HepG2 (cell line): ENCODE measurements around the gene CAPN7. TPM values are rescaled to one million over a fixed set of nuclear protein-coding genes. Genes with fewer than 3 reads are reported as not detected.
"Not testable (repeated sequence)": the region's sequence is repeated elsewhere in the genome, so short reads cannot be mapped to it uniquely, and the experiment has no call there.

Experiments used
- ATAC-seq: fragments of 200-7000 bp; cut with Tn5 transposase; 3 replicates; pipeline ENCODE4 v1.9.1; 2020; ENCODE audit warnings: mild to moderate bottlenecking, moderate library complexity
- BruUV-seq: library from RNA; stranded (reverse); fragments of 400-500 nt; replicated peaks from 2 replicates; lab custom pipeline; 2021; lab: Mats Ljungman, UMichigan
- CTCF ChIA-PET: fragments of 300-600 bp; formaldehyde crosslinking; extraction: SDS; loops from one replicate; lab custom pipeline; 2021; ENCODE audit warnings: low total read pairs, inconsistent platforms, low intra/inter-chr PET ratio; lab: Yijun Ruan, JAX
- POLR2A ChIA-PET: fragments of 350-600 bp; sonication (Branson Sonifier 250); formaldehyde crosslinking; loops from one replicate; lab custom pipeline; 2020; ENCODE audit warnings: antibody characterized with exemption, inconsistent platforms; lab: Yijun Ruan, JAX
- DNase-seq: peaks from one replicate; pipeline ENCODE4 v3.0.0-alpha.2; 2015; ENCODE audit warnings: low spot score
- FAIRE-seq: peaks from 3 replicates; lab custom pipeline; 2011; peaks lifted over from hg19 to GRCh38; lab: Jason Lieb, UNC
- H2AFZ ChIP-seq: one replicate; pipeline ENCODE4 v1.6.1; 2011; ENCODE audit warnings: low read length, inconsistent platforms
- H3K27ac ChIP-seq: fragments of 300-600 bp; 3 replicates; pipeline ENCODE4 v1.8.0; 2011; ENCODE audit warnings: mixed run types, mild to moderate bottlenecking, mixed read lengths, low read length, inconsistent platforms; ENCODE audit not compliant: insufficient read depth; ENCODE audit errors: extremely low read length
- H3K27me3 ChIP-seq, 2 experiments: fragments of 200-600 bp in 1 of 2; 2 replicates in 1 of 2; 3 replicates in 1 of 2; pipeline versions ENCODE4 v1.6.0 to v1.8.0; 2011; ENCODE audit warnings: low read length in 2 of 2, mild to moderate bottlenecking in 2 of 2, moderate library complexity in 2 of 2, inconsistent platforms in 1 of 2; ENCODE audit not compliant: insufficient read depth in 2 of 2, control insufficient read depth in 1 of 2
- H3K36me3 ChIP-seq, 2 experiments: fragments of 200-600 bp in 1 of 2; replicated peaks in 1 of 2; 2 replicates in 1 of 2; 3 replicates in 1 of 2; pipeline versions ENCODE4 v1.5.1 to v1.8.0; 2011; ENCODE audit warnings: low read length in 2 of 2, inconsistent platforms in 1 of 2; ENCODE audit not compliant: insufficient read depth in 2 of 2, control insufficient read depth in 1 of 2
- H3K4me1 ChIP-seq: 2 replicates; pipeline ENCODE4 v1.5.1; 2012; ENCODE audit warnings: low read length, inconsistent platforms; ENCODE audit not compliant: insufficient read depth
- H3K4me2 ChIP-seq: 2 replicates; pipeline ENCODE4 v1.6.0; 2011; ENCODE audit warnings: low read depth, low read length, inconsistent platforms
- H3K4me3 ChIP-seq, 3 experiments: fragments of 200-600 bp in 1 of 3; sonication (generic), shearing (Covaris generic) in 1 of 3; replicated peaks in 1 of 3; 2 replicates each; pipeline ENCODE4 v1.5.1; 2011 to 2016; ENCODE audit warnings: low read length in 3 of 3, inconsistent platforms in 2 of 3, low read depth in 2 of 3, mild to moderate bottlenecking in 2 of 3, control low read depth in 1 of 3, mixed read lengths in 1 of 3; ENCODE audit not compliant: insufficient read depth in 1 of 3
- H3K79me2 ChIP-seq: one replicate; pipeline ENCODE4 v1.6.1; 2011; ENCODE audit warnings: low read length, inconsistent platforms; ENCODE audit not compliant: insufficient read depth
- H3K9ac ChIP-seq: 2 replicates; pipeline ENCODE4 v1.6.0; 2011; ENCODE audit warnings: mild to moderate bottlenecking, low read depth, low read length, inconsistent platforms; ENCODE audit not compliant: insufficient read depth
- H3K9me3 ChIP-seq: 2 replicates; pipeline ENCODE4 v1.5.1; 2012; ENCODE audit warnings: mild to moderate bottlenecking, low read length
- H4K20me1 ChIP-seq: 2 replicates; pipeline ENCODE4 v1.6.0; 2011; ENCODE audit warnings: inconsistent platforms, mild to moderate bottlenecking, low read length, moderate library complexity; ENCODE audit not compliant: insufficient read depth
- FOXA3 ChIP-seq: IDR thresholded peaks from 2 replicates; pipeline ENCODE4 v1.6.1; 2016; ENCODE audit warnings: missing genetic modification reagents, missing compliant biosample characterization
- KLF13 ChIP-seq: sonication (generic); formaldehyde crosslinking; IDR thresholded peaks from 2 replicates; pipeline ENCODE4 v1.4.0; 2020; ENCODE audit warnings: mild to moderate bottlenecking, missing genetic modification reagents
- PCBP2 ChIP-seq: fragments of 200-400 bp; formaldehyde crosslinking; optimal IDR thresholded peaks from 2 replicates; pipeline ENCODE3; 2018; ENCODE audit warnings: low read length, low read depth; ENCODE audit not compliant: poor library complexity, severe bottlenecking
- SRSF4 ChIP-seq: fragments of 200-400 bp; formaldehyde crosslinking; IDR thresholded peaks from one replicate; pipeline ENCODE4 v1.6.1; 2018; ENCODE audit warnings: mild to moderate bottlenecking, low read depth, low read length, moderate library complexity; ENCODE audit not compliant: poor library complexity, severe bottlenecking
- ZNF335 ChIP-seq: sonication (generic); formaldehyde crosslinking; IDR thresholded peaks from 2 replicates; pipeline ENCODE4 v1.4.0; 2020; ENCODE audit warnings: missing genetic modification reagents
- ZNF451 ChIP-seq: sonication (generic); formaldehyde crosslinking; IDR thresholded peaks from 2 replicates; pipeline ENCODE4 v1.5.0; 2020; ENCODE audit warnings: mild to moderate bottlenecking, missing genetic modification reagents
- ZNF839 ChIP-seq: sonication (generic); formaldehyde crosslinking; IDR thresholded peaks from 2 replicates; pipeline ENCODE4 v1.4.0; 2020; ENCODE audit warnings: missing genetic modification reagents, mild to moderate bottlenecking, borderline replicate concordance
- ZSCAN25 ChIP-seq: sonication (generic); formaldehyde crosslinking; IDR thresholded peaks from 2 replicates; pipeline ENCODE4 v1.8.0; 2022; ENCODE audit warnings: mild to moderate bottlenecking, missing genetic modification reagents
- ZSCAN9 ChIP-seq: IDR thresholded peaks from 2 replicates; pipeline ENCODE4 v1.6.1; 2016; ENCODE audit warnings: borderline replicate concordance
- WGBS: methylation state at CpG from one replicate; pipeline ENCODE4 v1.1.6; 2017; ENCODE audit warnings: low lambda C conversion rate; 5-methylcytosine and 5-hydroxymethylcytosine counted together
- in situ Hi-C: cut with HindIII; loops from 2 replicates; pipeline ENCODE4 v1.10.0; 2017; ENCODE audit warnings: low pct_unique_long_range_greater_than_20kb; ENCODE audit not compliant: extremely low pct_ligation_motif_present
- intact Hi-C: fragments of 100-400 bp; cut with micrococcal nuclease; formaldehyde crosslinking; loops from one replicate; pipeline ENCODE4 v1.10.0; 2022; ENCODE audit not compliant: unreplicated experiment
- polyA plus RNA-seq, 8 experiments: library from polyadenylated mRNA; depleted of rRNA in 3 of 8; stranded (reverse) in 7 of 8; unstranded in 1 of 8; fragments of >200 nt; fragmentation: Illumina TruSeq in 4 of 8; extraction: Trizol in 4 of 8; gene quantifications; 2 replicates each; pipeline versions ENCODE4 v1.2.1 to v1.2.3, GENCODE V29; 2011 to 2016; ENCODE audit warnings: low read depth in 4 of 8, missing spikeins in 1 of 8, mixed read lengths in 1 of 8; ENCODE audit not compliant: insufficient read depth in 1 of 8
- total RNA-seq, 5 experiments: library from RNA; depleted of rRNA; stranded (reverse); fragments of >200 nt; fragmentation: Illumina TruSeq; extraction: Trizol; gene quantifications; 2 replicates each; pipeline ENCODE4 v1.2.3, GENCODE V29; 2016; ENCODE audit warnings: low read depth in 1 of 5

CAPN7 gene
- total and polyA plus RNA-seq, 2 of the 13 experiments (the other 11 are each of a cell fraction or from before 2014, with no cell fraction given), result 16.7 to 36.8 TPM

DNA sequence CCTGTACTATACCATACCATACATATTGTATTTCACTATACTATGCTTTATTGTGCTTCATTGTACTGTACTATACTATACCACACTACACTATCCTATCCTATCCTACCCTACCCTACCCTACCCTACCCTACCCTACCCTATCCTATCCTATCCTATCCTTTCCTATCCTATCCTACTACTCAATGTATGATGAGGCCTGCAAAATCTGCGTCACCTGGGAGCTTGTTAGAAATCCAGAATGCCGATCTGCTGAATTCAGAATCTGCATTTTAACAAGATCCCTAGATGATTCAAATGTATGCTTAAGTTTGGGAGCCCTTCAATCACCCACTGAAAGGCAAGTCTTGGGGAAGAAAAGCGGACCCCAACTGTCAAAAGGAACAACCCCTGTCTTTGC, 45.4 kb upstream of the CAPN7 start:
- ATAC-seq, result no peak
- Histone ChIP-seq H3K4me2 (no peak overlapping the region), H3K9me3 (no peaks in the 10 kb centered on the region), H2AFZ (no peak overlapping the region), H3K4me1 (peaks cover 28% of the 10 kb centered on the region), H3K27me3 (no peaks in the 10 kb centered on the region), H4K20me1 (no peaks in the 10 kb centered on the region), H3K27ac (no peak overlapping the region), H3K4me3 (no peak overlapping the region), H3K79me2 (no peaks in the 10 kb centered on the region), H3K9ac (no peak overlapping the region), H3K36me3 (no peaks in the 10 kb centered on the region)
- no peak for DNase-seq
- ChIA-PET POLR2A (no interaction called here), CTCF (no interaction called here)
- in situ Hi-C loops (no loop called here), intact Hi-C loops (no loop called here)
- FAIRE-seq, result no peak
- no peak for TF ChIP-seq ZSCAN25 (CRISPR knock-in tag)
- TF ChIP-seq PCBP2, result peak; percentile 57
- no TSS peak for BruUV-seq
- 80% methylated on average over 3 of the region's 3 CpGs for WGBS

GRCh38 chr3:15161133-15161532, 44.9 kb upstream of the CAPN7 start:
- no TSS peak for BruUV-seq
- ChIA-PET POLR2A (no interaction called here), CTCF (no interaction called here)
- no peaks in the 10 kb centered on the region for H4K20me1 ChIP-seq
- in situ Hi-C loops, result no loop called here
- H2AFZ ChIP-seq, result no peak overlapping the region
- intact Hi-C loops, result no loop called here
- no peaks in the 10 kb centered on the region for H3K9me3 ChIP-seq
- no peaks in the 10 kb centered on the region for H3K79me2 ChIP-seq
- no peaks in the 10 kb centered on the region for H3K27me3 ChIP-seq
- no peaks in the 10 kb centered on the region for H3K36me3 ChIP-seq
- H3K4me3 ChIP-seq, result no peak overlapping the region
- no peak overlapping the region for H3K9ac ChIP-seq
- ATAC-seq, result no peak
- no peak overlapping the region for H3K27ac ChIP-seq
- peaks cover 28% of the 10 kb centered on the region for H3K4me1 ChIP-seq
- TF ChIP-seq FOXA3 (CRISPR knock-in tag) (no peak), ZNF335 (CRISPR knock-in tag) (no peak), SRSF4 (no peak), ZSCAN9 (CRISPR knock-in tag) (no peak), ZNF451 (no peak), KLF13 (no peak), ZNF839 (no peak)
- TF ChIP-seq, all 625 proteins: peak for 0
- WGBS, result 50% methylated on average over 1 of the region's 1 CpG
- DNase-seq (no peak), FAIRE-seq (no peak)
- no peak overlapping the region for H3K4me2 ChIP-seq

DNA sequence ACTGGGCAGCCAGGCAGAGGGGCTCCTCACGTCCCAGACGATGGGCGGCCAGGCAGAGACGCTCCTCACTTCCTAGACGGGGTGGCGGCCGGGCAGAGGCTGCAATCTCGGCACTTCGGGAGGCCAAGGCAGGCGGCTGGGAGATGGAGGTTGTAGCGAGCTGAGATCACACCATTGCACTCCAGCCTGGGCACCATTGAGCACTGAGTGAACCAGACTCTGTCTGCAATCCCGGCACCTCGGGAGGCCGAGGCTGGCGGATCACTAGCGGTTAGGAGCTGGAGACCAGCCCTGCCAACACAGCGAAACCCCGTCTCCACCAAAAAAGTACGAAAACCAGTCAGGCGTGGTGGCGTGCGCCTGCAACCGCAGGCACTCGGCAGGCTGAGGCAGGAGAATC, 42.4 kb upstream of the CAPN7 start:
- H3K4me2 ChIP-seq, H3K9me3 ChIP-seq, H4K20me1 ChIP-seq, intact Hi-C loops, H3K27me3 ChIP-seq, H3K27ac ChIP-seq, H3K79me2 ChIP-seq, H3K4me3 ChIP-seq, DNase-seq, CTCF ChIA-PET, H2AFZ ChIP-seq, BruUV-seq, ATAC-seq, POLR2A ChIA-PET, FAIRE-seq, in situ Hi-C loops, H3K9ac ChIP-seq, H3K36me3 ChIP-seq: not testable (repeated sequence)
- WGBS, result 91% methylated on average over 10 of the region's 24 CpGs
- peaks cover 28% of the 10 kb centered on the region for H3K4me1 ChIP-seq
